ENCODE results near the gene CDK14. TPM values are rescaled to one million over a fixed set of nuclear protein-coding genes. Genes with fewer than 3 reads are reported as not detected.
A peak's percentile ranks its signal among the peaks of the same experiment; 100 is the strongest.

Gene CDK14
- total and polyA plus RNA-seq, 4 donors = 4.2 to 12.4 (median 7.4) TPM

DNA sequence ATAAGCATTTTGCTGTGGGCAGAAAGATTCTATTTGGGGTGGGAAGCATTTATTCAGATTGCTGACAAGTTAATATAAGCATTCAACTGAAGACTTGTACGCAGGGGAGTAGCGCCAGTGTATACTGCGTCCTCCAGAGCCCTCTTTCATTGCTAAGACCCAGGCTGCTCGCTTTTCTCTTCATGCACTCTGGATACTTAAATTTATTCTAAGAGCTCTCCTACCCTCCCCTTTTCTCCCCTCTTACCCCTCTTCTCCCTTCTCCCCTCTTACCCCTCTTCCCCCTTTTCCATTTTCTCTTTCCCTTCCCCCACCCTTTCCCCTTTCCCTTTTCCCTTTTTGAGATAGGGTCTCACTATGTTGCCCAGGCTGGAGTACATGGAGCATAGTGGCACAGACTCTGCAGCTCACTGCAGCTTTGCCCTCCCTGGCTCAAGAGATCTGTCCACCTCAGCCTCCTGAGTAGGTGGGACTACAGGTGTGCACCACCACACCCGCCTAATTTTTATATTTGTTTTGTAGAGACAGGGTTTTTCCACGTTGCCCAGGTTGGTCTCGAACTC, 125.8 kb downstream of the CDK14 start:
- TF ChIP-seq YY1 (IDR thresholded peaks at IDR 0.05) = no peak
- TF ChIP-seq, protein P1, sequence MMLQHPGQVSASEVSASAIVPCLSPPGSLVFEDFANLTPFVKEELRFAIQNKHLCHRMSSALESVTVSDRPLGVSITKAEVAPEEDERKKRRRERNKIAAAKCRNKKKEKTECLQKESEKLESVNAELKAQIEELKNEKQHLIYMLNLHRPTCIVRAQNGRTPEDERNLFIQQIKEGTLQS (IDR thresholded peaks at IDR 0.05) = no peak
- Histone ChIP-seq H3K4me3 (ENCODE audit: low read depth in 1 of 3, low read length in 3 of 3) (no peak overlapping the region), H3K9ac (ENCODE audit: low read depth in 1 of 2, low read length in 2 of 2) (peak overlapping the region in 1 of 2 donors; percentile 5), H3K27ac (ENCODE audit: low read depth in 1 of 2, low read length in 2 of 2) (peak overlapping the region; percentile 84), H3K9me3 (ENCODE audit: control insufficient read depth in 4 of 4, low read length in 3 of 4) (no peaks in the 10 kb centered on the region), H3K36me3 (ENCODE audit: control insufficient read depth in 4 of 4, insufficient read depth in 3 of 4, low read depth in 1 of 4, low read length in 3 of 4) (no peaks in the 10 kb centered on the region), H3K4me1 (ENCODE audit: control insufficient read depth in 4 of 4, insufficient read depth in 4 of 4, low read length in 3 of 4) (peaks cover 13 to 66% (median 45%) of the 10 kb centered on the region in 4 donors), H3K27me3 (ENCODE audit: control insufficient read depth in 4 of 4, insufficient read depth in 4 of 4, low read length in 3 of 4) (no peaks in the 10 kb centered on the region)
- 90% methylated on average over 7 of the region's 7 CpGs for whole genome bisulfite sequencing
- DNase-seq (ENCODE audit: low spot score) = no peak

GRCh38 chr7:90723233-90723632, 127.1 kb downstream of the CDK14 start:
- Histone ChIP-seq H3K27ac (ENCODE audit: low read depth in 1 of 2, low read length in 2 of 2) (no peak overlapping the region), H3K4me3 (ENCODE audit: low read depth in 1 of 3, low read length in 3 of 3) (no peak overlapping the region), H3K4me1 (ENCODE audit: control insufficient read depth in 4 of 4, insufficient read depth in 4 of 4, low read length in 3 of 4) (peaks cover 11 to 63% (median 39%) of the 10 kb centered on the region in 4 donors), H3K27me3 (ENCODE audit: control insufficient read depth in 4 of 4, insufficient read depth in 4 of 4, low read length in 3 of 4) (no peaks in the 10 kb centered on the region), H3K9ac (ENCODE audit: low read depth in 1 of 2, low read length in 2 of 2) (no peak overlapping the region), H3K9me3 (ENCODE audit: control insufficient read depth in 4 of 4, low read length in 3 of 4) (no peaks in the 10 kb centered on the region), H3K36me3 (ENCODE audit: control insufficient read depth in 4 of 4, insufficient read depth in 3 of 4, low read depth in 1 of 4, low read length in 3 of 4) (no peaks in the 10 kb centered on the region)
- TF ChIP-seq FOXA1 (IDR thresholded peaks at IDR 0.05) (no peak), HNF4G (IDR thresholded peaks at IDR 0.05) (no peak), RAD21 (IDR thresholded peaks at IDR 0.05) (no peak), NR2F2 (IDR thresholded peaks at IDR 0.05) (no peak)
- TF ChIP-seq, protein P2, sequence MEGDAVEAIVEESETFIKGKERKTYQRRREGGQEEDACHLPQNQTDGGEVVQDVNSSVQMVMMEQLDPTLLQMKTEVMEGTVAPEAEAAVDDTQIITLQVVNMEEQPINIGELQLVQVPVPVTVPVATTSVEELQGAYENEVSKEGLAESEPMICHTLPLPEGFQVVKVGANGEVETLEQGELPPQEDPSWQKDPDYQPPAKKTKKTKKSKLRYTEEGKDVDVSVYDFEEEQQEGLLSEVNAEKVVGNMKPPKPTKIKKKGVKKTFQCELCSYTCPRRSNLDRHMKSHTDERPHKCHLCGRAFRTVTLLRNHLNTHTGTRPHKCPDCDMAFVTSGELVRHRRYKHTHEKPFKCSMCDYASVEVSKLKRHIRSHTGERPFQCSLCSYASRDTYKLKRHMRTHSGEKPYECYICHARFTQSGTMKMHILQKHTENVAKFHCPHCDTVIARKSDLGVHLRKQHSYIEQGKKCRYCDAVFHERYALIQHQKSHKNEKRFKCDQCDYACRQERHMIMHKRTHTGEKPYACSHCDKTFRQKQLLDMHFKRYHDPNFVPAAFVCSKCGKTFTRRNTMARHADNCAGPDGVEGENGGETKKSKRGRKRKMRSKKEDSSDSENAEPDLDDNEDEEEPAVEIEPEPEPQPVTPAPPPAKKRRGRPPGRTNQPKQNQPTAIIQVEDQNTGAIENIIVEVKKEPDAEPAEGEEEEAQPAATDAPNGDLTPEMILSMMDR (IDR thresholded peaks at IDR 0.05; ENCODE audit: low read depth, low read length, missing input control) = no peak
- TF ChIP-seq, protein P3, sequence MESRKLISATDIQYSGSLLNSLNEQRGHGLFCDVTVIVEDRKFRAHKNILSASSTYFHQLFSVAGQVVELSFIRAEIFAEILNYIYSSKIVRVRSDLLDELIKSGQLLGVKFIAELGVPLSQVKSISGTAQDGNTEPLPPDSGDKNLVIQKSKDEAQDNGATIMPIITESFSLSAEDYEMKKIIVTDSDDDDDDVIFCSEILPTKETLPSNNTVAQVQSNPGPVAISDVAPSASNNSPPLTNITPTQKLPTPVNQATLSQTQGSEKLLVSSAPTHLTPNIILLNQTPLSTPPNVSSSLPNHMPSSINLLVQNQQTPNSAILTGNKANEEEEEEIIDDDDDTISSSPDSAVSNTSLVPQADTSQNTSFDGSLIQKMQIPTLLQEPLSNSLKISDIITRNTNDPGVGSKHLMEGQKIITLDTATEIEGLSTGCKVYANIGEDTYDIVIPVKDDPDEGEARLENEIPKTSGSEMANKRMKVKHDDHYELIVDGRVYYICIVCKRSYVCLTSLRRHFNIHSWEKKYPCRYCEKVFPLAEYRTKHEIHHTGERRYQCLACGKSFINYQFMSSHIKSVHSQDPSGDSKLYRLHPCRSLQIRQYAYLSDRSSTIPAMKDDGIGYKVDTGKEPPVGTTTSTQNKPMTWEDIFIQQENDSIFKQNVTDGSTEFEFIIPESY (IDR thresholded peaks at IDR 0.05) = no peak
- no peak for DNase-seq (ENCODE audit: low spot score)
- WGBS = 93% methylated on average over 2 of the region's 2 CpGs

DNA sequence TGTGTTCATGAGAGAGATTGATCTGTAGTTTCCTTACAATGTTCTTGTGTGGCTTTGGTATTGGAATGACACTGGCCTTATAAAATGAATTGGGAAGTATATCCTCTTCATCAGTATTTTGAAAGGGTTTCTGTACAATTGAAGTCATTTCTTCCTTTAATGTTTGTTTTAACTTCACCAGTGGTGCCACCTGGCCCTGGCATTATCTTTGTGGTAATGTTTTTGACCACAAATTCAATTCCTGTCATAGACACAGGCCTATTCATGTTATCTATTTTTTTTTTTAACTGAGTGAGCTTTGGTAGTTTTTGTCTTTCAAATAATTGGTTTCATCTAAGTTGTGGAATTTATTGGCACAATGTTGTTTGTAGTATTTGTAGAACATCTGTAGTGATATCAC, 127.7 kb downstream of the CDK14 start:
- Histone ChIP-seq H3K4me3 (ENCODE audit: low read depth in 1 of 3, low read length in 3 of 3) (no peak overlapping the region), H3K9ac (ENCODE audit: low read depth in 1 of 2, low read length in 2 of 2) (no peak overlapping the region), H3K27me3 (ENCODE audit: control insufficient read depth in 4 of 4, insufficient read depth in 4 of 4, low read length in 3 of 4) (no peaks in the 10 kb centered on the region), H3K36me3 (ENCODE audit: control insufficient read depth in 4 of 4, insufficient read depth in 3 of 4, low read depth in 1 of 4, low read length in 3 of 4) (no peaks in the 10 kb centered on the region), H3K27ac (ENCODE audit: low read depth in 1 of 2, low read length in 2 of 2) (peak overlapping the region in 1 of 2 donors; percentile 54), H3K4me1 (ENCODE audit: control insufficient read depth in 4 of 4, insufficient read depth in 4 of 4, low read length in 3 of 4) (peaks cover 10 to 57% (median 35%) of the 10 kb centered on the region in 4 donors), H3K9me3 (ENCODE audit: control insufficient read depth in 4 of 4, low read length in 3 of 4) (no peaks in the 10 kb centered on the region)
- no peak for DNase-seq (ENCODE audit: low spot score)
- no peak for TF ChIP-seq HNF4G (IDR thresholded peaks at IDR 0.05)
- no peak for TF ChIP-seq RAD21 (IDR thresholded peaks at IDR 0.05)
- TF ChIP-seq MAX (IDR thresholded peaks at IDR 0.05) = no peak
- TF ChIP-seq JUND (IDR thresholded peaks at IDR 0.05) = no peak
- TF ChIP-seq HNF4A (conservative IDR thresholded peaks at IDR 0.05) = no peak
- TF ChIP-seq YY1 (IDR thresholded peaks at IDR 0.05) = no peak
- TF ChIP-seq, protein P3 (IDR thresholded peaks at IDR 0.05) = no peak
- no peak for TF ChIP-seq SP1 (IDR thresholded peaks at IDR 0.05)
- no peak for TF ChIP-seq NR2F2 (IDR thresholded peaks at IDR 0.05)
- TF ChIP-seq, protein P2 (IDR thresholded peaks at IDR 0.05; ENCODE audit: low read depth, low read length, missing input control) = no peak
- no peak for TF ChIP-seq FOXA2 (IDR thresholded peaks at IDR 0.05)
- TF ChIP-seq TAF1 (conservative IDR thresholded peaks at IDR 0.05) = no peak
- TF ChIP-seq RXRA (IDR thresholded peaks at IDR 0.05) = no peak
- TF ChIP-seq GABPA (IDR thresholded peaks at IDR 0.05 in 1 of 2, conservative IDR thresholded peaks at IDR 0.05 in 1 of 2) = no peak
